Gastrocnemius medialis (tissue), 4 donors: ENCODE data around the gene PIK3R1.

ENCODE experiments used
- CTCF ChIP-seq, 5 experiments: fragments of 450-650 bp in 3 of 5; fragments of 200-600 bp in 2 of 5; sonication (generic) in 2 of 5; IDR thresholded peaks in 4 of 5; conservative IDR thresholded peaks in 1 of 5; 1 replicate in 4 of 5; 2 replicates in 1 of 5; pipeline ENCODE4 v1.5.1; 2016 to 2019; ENCODE audit warnings: antibody characterized with exemption in 5 of 5, mild to moderate bottlenecking in 3 of 5, moderate library complexity in 3 of 5
- POLR2A ChIP-seq, 2 donors: fragments of 450-650 bp; IDR thresholded peaks; one replicate each; pipeline ENCODE4 v1.6.1; 2017; ENCODE audit warnings: antibody characterized with exemption in 2 of 2, mild to moderate bottlenecking in 2 of 2, moderate library complexity in 2 of 2

DNA sequence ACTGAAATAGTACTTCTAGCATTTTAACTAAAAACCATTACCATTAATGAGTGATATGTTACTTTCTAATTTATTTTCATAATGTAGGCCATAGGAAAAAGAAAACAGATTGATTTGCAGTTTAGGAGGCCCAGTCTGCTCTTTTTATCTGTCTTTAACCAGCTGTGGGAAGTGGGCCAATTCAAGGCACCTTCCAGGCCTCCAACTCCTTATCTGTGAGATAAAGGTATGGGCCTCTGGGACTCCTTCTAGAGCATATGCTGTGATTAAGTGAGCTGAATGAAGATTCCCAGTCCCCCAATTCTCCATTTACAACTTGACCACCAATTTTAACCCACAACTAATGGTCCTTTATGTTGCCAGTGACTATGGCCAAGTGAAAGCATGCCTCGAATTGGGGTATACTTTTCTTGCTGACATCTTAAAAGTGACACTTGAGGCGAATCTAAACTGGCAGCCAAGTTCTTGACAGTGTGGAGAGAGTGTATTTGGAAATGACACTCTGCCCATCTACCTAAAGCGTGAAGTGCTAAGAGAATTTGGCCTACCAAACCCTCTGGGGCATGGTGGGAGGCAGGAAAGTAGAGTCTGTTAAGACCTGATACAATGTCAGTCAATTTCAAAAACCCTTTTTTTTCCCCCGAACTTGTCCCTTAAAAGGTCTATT, 88.3 kb downstream of the PIK3R1 start:
- TF ChIP-seq CTCF (IDR thresholded peaks at IDR 0.05 in 4 of 5, conservative IDR thresholded peaks at IDR 0.05 in 1 of 5) (no peak), POLR2A (IDR thresholded peaks at IDR 0.05) (no peak)
